Lower lobe of right lung (tissue), 2 donors: Measurements from ENCODE around the gene AOPEP. TPM values are rescaled to one million over a fixed set of nuclear protein-coding genes. Genes with fewer than 3 reads are reported as not detected.

Source experiments
- ATAC-seq, 2 donors: fragments of 200-7000 bp; cut with Tn5 transposase; one replicate each; pipeline ENCODE4 v1.9.1; 2020 to 2022; ENCODE audit warnings: mild to moderate bottlenecking in 2 of 2, moderate library complexity in 2 of 2
- DNase-seq: peaks from one replicate; pipeline ENCODE4 v3.0.0-alpha.2; 2020
- H3K27ac ChIP-seq: fragments of 200-600 bp; one replicate; pipeline ENCODE4 v1.8.0; 2022
- H3K27me3 ChIP-seq: fragments of 200-600 bp; one replicate; pipeline ENCODE4 v1.8.0; 2022; ENCODE audit warnings: low read depth
- H3K36me3 ChIP-seq: fragments of 200-600 bp; one replicate; pipeline ENCODE4 v1.8.0; 2022; ENCODE audit warnings: mild to moderate bottlenecking
- H3K4me1 ChIP-seq: fragments of 200-600 bp; one replicate; pipeline ENCODE4 v1.8.0; 2022
- H3K4me3 ChIP-seq: fragments of 200-600 bp; one replicate; pipeline ENCODE4 v1.8.0; 2022; ENCODE audit warnings: mild to moderate bottlenecking
- H3K9me3 ChIP-seq: fragments of 200-600 bp; one replicate; pipeline ENCODE4 v1.8.0; 2022
- intact Hi-C: fragments of 100-400 bp; cut with DNase I; formaldehyde crosslinking; loops from one replicate; pipeline ENCODE4 v1.11.0; 2022
- total RNA-seq: library from RNA; stranded (reverse); fragmentation: NEBNext Ultra II Directional; extraction: Animal tissue kit (Norgen Biotek cat#: 25700); gene quantifications from one replicate; pipeline ENCODE4 v1.2.1, GENCODE V29; 2021
- TF ChIP-seq, protein P1 (sequence below): fragments of 200-600 bp; IDR thresholded peaks from one replicate; pipeline ENCODE4 v1.8.0; 2022; ENCODE audit warnings: antibody characterized with exemption, mild to moderate bottlenecking
- donor health status: DM: no; HTN: yes; CAD: no; lungs with severe emphysema.

The AOPEP gene
- total RNA-seq, 1 donor from 2014 or later, result 63.7 TPM

DNA sequence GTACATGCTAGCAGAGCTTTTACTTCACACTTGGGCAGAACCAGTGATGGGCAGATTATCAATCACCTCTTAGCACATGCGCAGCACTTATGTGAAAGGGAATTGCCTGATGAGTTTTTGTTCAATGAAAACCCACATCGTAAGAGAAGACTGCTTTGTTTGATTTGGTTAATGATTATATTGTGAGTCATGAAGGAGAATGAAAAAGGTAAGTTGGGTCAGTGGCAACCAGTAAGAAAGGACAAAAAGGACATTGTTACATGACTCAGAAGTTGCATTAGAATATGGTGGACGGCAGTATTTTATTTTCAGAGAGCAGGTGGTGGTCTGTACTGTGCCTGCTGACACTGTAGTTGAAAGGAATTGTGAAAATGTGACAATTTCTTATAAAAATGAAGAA lies 127.4 kb downstream of the AOPEP start:
- Histone ChIP-seq H3K9me3 (no peaks in the 10 kb centered on the region), H3K27me3 (no peaks in the 10 kb centered on the region), H3K4me1 (peaks cover 4% of the 10 kb centered on the region), H3K4me3 (no peak overlapping the region), H3K36me3 (no peaks in the 10 kb centered on the region), H3K27ac (no peak overlapping the region)
- DNase-seq, result no peak
- intact Hi-C loops, result no loop called here
- no peak for ATAC-seq
- TF ChIP-seq, protein P1, sequence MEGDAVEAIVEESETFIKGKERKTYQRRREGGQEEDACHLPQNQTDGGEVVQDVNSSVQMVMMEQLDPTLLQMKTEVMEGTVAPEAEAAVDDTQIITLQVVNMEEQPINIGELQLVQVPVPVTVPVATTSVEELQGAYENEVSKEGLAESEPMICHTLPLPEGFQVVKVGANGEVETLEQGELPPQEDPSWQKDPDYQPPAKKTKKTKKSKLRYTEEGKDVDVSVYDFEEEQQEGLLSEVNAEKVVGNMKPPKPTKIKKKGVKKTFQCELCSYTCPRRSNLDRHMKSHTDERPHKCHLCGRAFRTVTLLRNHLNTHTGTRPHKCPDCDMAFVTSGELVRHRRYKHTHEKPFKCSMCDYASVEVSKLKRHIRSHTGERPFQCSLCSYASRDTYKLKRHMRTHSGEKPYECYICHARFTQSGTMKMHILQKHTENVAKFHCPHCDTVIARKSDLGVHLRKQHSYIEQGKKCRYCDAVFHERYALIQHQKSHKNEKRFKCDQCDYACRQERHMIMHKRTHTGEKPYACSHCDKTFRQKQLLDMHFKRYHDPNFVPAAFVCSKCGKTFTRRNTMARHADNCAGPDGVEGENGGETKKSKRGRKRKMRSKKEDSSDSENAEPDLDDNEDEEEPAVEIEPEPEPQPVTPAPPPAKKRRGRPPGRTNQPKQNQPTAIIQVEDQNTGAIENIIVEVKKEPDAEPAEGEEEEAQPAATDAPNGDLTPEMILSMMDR, result no peak

DNA sequence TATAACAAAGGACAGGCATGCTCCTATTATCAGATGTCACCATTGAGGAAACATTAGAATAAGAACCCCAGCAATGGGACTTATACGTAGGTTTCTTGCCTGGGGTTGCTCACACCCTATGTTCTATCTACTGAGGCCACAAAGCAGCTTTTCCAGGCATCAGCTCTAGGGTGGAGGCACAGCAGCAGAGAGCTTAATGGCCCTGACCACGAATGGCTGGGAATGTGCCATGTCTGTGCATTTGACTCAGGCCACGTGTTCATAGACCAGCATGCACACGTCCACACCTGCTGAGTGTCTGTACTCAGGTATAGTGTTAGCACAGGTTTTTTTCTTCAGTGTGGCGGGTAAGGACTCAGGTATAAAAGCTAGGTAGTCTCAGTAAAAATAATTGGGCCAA lies 129.4 kb downstream of the AOPEP start:
- DNase-seq, result no peak
- intact Hi-C loops, result no loop called here
- H3K36me3 ChIP-seq, result no peaks in the 10 kb centered on the region
- no peak for ATAC-seq
- no peaks in the 10 kb centered on the region for H3K9me3 ChIP-seq
- no peaks in the 10 kb centered on the region for H3K27me3 ChIP-seq
- H3K4me3 ChIP-seq, result no peak overlapping the region
- TF ChIP-seq, protein P1, result no peak
- H3K27ac ChIP-seq, result no peak overlapping the region
- H3K4me1 ChIP-seq, result peaks cover 8% of the 10 kb centered on the region

DNA sequence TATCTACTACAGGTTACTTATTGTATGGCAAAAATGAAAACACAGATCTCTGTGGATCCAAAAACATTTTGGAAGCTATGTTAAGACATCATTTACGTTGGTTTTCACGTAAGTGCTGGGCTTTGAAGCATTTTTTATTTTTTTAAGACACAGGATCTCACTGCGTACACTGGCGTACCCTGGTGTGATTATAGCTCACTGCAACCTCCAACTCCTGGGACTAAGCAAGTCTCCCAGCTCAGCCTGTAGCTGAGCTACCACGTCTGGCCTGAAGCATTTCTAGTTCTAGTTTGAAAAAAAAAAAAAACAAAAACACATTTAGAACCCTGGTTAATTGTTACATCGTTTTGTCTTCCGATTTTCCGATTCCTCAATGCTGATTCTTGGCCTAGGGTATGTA lies 131.3 kb downstream of the AOPEP start:
- Histone ChIP-seq H3K4me3 (no peak overlapping the region), H3K9me3 (no peaks in the 10 kb centered on the region), H3K4me1 (peaks cover 21% of the 10 kb centered on the region), H3K36me3 (no peaks in the 10 kb centered on the region), H3K27me3 (no peaks in the 10 kb centered on the region), H3K27ac (no peak overlapping the region)
- no peak for DNase-seq
- TF ChIP-seq, protein P1, result no peak
- intact Hi-C loops, result no loop called here
- ATAC-seq, result no peak

DNA sequence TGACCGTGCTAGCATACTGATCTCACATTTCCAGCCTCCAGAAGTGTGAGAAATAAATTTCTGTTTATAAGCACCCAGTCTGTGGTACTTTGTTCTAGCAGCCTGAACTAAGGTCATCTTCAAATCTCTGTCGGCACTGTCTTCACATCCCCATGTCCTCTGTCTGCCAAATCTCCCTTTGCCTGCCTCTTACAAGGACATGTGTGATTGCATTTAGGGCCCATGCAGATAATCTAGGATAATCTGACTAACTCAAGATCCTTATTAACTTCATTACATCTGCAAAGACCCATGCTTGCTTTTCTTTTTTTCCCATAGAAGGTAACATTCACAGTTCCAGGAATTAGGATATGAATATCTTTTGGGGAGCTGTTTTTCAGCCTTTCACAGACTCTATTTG lies 132.7 kb downstream of the AOPEP start:
- Histone ChIP-seq H3K36me3 (no peaks in the 10 kb centered on the region), H3K4me3 (no peak overlapping the region), H3K9me3 (no peaks in the 10 kb centered on the region), H3K4me1 (peaks cover 27% of the 10 kb centered on the region), H3K27me3 (no peaks in the 10 kb centered on the region), H3K27ac (no peak overlapping the region)
- intact Hi-C loops, result no loop called here
- no peak for DNase-seq
- TF ChIP-seq, protein P1, result no peak
- ATAC-seq, result no peak

DNA sequence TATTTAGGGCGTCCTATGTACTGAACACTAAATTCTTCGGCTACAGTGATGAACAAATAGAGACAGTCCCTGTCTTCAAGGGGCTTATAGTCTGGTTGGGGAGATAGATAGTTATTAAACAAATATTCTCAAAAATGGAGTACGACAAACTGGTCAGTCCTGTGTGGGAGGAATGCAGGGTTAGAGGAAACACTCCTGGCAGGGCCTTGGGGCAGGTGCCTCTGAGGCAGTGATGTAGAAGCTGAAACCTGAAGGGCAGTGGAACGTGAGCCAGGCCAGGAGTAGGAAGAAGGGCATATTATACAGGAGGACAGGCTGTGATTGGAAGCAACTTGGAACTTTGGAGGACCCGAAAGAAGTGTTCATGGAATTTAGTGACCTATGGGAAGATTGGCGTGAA lies 133.4 kb downstream of the AOPEP start:
- TF ChIP-seq, protein P1, result no peak
- intact Hi-C loops, result no loop called here
- ATAC-seq (no peak), DNase-seq (no peak)
- no peaks in the 10 kb centered on the region for H3K27me3 ChIP-seq
- H3K36me3 ChIP-seq, result no peaks in the 10 kb centered on the region
- H3K27ac ChIP-seq, result no peak overlapping the region
- peaks cover 30% of the 10 kb centered on the region for H3K4me1 ChIP-seq
- H3K4me3 ChIP-seq, result no peak overlapping the region
- no peaks in the 10 kb centered on the region for H3K9me3 ChIP-seq
